HCEC 1CT (cell line): ENCODE results near the gene USP13.
A peak's percentile ranks its signal among the peaks of the same experiment; 100 is the strongest.
"Not testable (repeated sequence)": the region's sequence is repeated elsewhere in the genome, so short reads cannot be mapped to it uniquely, and the experiment has no call there.

ENCODE experiments used
- DNase-seq: peaks from one replicate; pipeline ENCODE4 v3.0.0-alpha.2; 2017

The USP13 gene

DNA sequence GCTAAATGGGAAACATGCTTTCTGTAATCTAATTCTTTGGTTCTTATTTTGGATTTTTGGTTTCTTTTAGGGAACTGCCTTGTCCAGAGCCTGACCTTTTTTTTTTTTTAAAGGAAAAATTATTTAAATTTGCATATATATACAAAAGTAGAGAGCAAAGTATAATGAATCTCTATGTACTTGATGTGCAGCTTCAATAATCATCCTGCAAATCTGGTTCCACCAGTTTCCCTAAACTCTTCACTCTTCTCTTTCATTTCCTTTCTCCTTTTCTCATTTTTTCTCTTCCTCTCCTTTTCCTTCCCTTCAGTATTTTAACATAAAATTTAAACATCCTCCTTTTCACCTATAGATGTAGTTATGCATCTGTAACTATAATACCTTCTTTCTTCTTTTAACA is 82.5 kb downstream of the USP13 start:
- no peak for DNase-seq

DNA sequence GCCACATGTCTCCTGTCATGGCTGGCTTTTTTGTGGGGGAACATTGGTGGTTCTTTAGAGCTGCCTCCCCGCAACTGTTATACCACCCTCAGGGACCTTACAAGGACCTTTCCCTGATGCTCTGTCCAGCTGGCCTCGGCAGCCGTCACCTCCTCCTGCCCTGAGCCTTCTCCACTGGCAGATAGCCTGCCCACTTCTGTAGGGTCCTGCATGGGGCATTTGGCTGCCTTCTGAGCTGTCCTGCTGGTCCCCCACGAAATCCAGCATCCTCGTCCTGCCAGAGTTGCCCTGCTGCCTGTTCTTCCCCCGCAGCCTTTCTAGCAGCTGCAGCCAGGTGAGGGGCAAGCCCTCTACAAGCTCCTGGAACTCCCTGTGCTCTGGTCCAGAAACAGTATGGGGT is 86.2 kb downstream of the USP13 start:
- DNase-seq, result no peak

GRCh38 chr3:179739816-179740594 is 87.2 kb downstream of the USP13 start:
- DNase-seq, result no peak

GRCh38 chr3:179743913-179744312 is 91.1 kb downstream of the USP13 start:
- DNase-seq, result no peak

DNA sequence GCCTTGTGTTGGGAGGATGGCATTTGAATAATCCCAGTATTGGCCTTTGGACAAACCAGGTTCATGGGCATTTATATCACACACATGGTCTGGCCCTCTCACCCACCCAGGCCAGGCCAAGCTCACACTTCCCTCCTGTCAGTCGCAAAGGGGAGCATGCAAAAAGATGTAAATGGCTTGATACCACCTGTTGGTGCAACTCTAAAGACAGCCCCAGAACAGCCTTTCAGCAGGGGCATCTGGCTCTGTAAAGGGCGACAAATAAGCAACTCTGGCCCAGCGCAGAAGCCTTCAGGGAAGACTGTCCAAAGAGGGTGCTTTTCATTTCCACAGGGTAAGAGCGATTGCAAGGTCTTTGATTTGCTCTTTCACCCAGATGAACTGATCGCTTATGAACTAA is 91.8 kb downstream of the USP13 start:
- DNase-seq, result no peak

DNA sequence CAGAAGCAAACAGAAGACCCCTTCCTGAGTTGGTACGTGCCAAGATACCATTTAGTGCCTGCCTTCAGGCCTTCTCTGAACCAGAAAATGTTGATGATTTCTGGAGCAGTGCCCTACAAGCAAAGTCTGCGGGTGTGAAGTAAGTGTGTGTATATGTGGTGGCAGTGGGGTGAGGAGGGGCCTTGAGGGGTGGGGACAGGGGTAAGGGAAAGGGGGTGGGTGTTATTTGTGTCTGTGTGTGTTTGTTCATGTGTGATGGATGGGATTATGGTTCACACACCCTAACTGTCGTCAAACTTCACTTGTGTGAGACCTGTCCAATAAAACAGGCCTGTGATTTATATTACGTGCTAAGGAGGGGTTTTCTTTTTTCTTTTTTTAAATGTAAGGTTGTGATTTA is 92.2 kb downstream of the USP13 start:
- no peak for DNase-seq

GRCh38 chr3:179745716-179746115 is 92.9 kb downstream of the USP13 start:
- no peak for DNase-seq

DNA sequence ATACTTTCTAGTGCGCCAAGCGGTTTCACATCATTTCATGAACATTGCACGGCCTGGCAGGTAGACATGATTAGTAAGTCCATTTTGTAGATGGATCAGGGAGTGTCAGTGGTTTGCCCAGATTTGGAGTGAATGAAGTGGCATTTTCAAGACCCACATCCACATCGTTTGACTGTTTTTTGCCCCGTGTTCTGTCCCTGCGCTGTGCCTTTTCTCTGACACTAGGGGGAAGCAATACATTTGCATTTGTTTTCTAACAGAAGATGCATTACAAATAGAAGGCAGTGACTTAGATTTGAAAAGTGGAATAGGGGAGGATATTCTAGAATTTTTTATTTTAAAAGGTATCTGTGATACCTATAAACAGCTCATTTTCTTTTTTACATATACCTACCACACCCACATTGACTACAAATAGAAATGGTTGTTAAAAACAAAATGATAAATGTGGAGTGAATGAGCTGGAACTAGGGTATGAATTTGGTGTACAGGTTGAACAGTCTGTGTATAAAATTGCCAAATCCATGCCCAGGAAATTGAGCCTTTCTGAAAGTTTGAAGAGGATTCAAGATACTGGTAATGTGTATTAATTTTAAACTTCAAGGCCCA is 98.0 kb downstream of the USP13 start:
- peak; percentile 56 for DNase-seq

GRCh38 chr3:179760944-179761343 is 108.1 kb downstream of the USP13 start:
- DNase-seq, result peak; percentile 81

- no peak for DNase-seq
These were observed 112.6 kb downstream of the USP13 start for GRCh38 chr3:179765396-179765795.

- no peak for DNase-seq
These were observed 113.7 kb downstream of the USP13 start for GRCh38 chr3:179766416-179767133.

DNA sequence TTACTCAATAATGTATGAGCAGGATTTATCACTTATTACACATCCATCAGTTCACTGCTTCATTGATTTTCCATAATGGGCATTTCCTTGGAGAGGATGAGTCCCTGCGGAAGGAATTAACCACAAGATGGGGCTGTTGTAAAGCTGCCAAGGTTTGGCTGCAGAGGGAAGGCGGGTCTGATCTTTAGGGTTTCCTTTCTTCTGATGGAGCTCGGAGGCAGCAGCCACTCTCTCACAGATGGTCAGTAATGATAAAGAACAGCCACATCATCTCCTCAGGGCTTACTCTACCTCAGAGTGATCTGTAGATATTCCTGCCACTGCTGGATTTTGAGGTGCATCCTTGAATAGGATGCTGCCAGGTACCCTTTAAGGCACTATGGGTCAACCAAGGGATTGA is 115.2 kb downstream of the USP13 start:
- DNase-seq, result peak; percentile 61

DNA sequence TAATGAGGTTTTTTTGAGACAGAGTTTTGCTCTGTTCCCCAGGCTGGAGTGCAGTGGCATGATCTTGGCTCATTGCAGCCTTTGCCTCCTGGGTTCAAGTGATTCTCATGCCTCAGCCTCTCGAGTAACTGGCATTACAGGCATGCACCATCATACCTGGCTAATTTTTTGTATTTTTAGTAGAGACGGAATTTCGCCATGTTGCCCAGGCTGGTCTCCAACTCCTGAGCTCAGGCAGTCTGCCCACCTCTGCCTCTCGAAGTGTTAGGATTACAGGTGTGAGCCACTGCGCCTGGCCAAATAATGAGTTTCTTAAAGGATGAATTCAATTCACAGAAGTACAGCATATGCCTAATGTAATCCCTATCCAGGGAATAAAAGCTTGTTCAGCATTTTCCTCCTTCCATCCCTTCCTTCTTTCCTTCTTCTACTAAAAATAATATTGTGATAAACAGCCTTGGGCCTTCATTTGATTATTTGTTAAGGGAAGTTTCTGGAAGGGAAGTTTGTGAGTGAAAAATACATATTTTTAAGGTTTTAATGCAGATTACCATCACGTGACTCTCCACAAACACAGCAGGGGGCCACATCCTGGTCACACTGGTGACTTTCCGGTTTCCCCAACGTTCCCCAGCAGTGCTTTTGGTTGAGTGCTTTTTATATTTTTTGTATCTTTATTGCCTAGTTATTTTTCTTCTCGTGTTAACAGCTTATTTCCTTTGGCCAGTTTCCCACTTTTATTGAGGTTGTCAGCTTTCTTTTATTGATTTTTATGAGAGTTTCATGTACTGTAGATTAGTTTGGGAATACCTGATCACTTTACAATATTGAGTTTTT is 116.8 kb downstream of the USP13 start:
- DNase-seq, result no peak

GRCh38 chr3:179771797-179772196 is 119.0 kb downstream of the USP13 start:
- no peak for DNase-seq

GRCh38 chr3:179772297-179772696 is 119.5 kb downstream of the USP13 start:
- no peak for DNase-seq

GRCh38 chr3:179775416-179776122 is 122.7 kb downstream of the USP13 start:
- no peak for DNase-seq

GRCh38 chr3:179782841-179783240 is 130.0 kb downstream of the USP13 start:
- DNase-seq, result not testable (repeated sequence)

GRCh38 chr3:179788996-179789395 is 136.2 kb downstream of the USP13 start:
- no peak for DNase-seq

DNA sequence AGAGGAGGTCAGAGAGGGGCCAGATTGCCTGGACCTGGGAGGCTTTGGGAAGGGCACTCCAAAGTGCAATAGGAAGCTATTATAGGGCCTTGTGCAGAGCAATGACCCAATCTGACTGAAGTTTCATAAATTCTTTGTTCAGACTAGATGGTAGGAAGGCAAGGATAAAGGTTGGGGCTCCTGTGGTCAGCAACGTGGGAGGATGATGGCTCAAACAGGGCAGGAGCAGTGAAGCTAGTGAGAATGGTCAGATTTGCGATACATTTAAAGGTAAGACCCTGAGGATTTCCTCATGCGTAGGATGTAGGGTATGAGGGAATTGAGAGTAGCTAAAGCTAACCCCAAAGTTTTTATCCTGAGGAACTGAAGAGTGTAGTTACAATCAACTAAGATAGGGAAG is 139.0 kb downstream of the USP13 start:
- DNase-seq, result no peak

GRCh38 chr3:179794355-179794754 is 141.5 kb downstream of the USP13 start:
- no peak for DNase-seq

DNA sequence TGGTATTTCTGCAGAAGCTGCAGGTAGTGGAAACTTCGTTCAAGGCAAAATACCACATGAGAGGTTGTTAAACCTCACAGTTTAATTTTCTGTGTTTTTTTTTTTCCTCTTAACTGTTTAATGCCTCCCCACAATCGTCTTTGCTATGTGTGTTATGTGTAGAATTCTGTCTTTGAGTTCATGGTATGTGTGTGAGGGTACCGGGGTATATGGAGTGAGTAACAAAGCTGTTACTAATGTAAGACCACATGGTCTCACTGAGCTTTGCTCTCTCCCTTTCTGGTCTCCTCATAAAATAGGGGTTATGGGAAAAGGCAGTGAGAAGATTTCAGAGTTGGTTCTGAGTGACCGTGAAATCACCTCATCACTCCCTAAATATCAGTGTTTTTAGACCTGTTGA is 143.6 kb downstream of the USP13 start:
- no peak for DNase-seq

DNA sequence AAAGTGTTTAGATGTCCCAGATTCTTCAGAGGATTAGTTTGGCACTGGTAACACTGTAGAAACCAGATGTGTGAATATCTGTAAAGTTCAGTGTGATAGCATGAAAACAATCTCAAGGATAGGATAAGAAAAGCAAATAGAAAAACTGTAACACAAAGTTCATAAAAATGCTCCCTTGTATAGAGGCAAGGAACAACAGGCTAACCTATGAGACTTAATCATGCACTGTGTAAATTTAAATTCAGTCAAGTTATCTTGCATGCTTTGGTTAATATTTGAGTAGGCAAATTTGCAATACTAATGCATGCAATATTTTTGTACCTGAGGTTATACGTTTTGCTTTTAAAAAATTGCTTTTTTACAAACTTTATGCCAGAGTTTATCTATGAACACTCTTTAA is 144.4 kb downstream of the USP13 start:
- no peak for DNase-seq

- peak; percentile 95 for DNase-seq
These were observed 148.4 kb downstream of the USP13 start for GRCh38 chr3:179801263-179801662.
